ENCODE results near the gene DPP6.

DNA sequence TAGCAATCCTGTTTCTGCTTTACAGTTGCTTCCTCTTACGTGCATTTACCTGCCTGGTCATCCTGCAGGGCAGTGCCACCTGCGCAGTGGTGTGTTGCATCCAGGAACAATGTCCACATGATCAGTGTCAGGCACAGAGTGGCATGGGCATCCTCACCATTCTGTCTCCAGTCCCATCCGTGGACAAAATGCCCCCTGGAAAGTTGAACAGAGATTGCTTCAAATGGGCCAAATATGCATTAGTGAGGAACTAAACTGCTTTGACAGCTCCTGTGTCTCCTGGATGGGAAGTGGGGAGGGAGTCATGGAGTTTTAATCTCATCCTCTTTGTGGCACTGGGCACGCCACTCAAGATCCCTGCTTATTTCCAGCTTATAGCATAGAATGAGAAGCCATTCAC is 151.8 kb downstream of the DPP6 start:
- TF ChIP-seq, protein P1, sequence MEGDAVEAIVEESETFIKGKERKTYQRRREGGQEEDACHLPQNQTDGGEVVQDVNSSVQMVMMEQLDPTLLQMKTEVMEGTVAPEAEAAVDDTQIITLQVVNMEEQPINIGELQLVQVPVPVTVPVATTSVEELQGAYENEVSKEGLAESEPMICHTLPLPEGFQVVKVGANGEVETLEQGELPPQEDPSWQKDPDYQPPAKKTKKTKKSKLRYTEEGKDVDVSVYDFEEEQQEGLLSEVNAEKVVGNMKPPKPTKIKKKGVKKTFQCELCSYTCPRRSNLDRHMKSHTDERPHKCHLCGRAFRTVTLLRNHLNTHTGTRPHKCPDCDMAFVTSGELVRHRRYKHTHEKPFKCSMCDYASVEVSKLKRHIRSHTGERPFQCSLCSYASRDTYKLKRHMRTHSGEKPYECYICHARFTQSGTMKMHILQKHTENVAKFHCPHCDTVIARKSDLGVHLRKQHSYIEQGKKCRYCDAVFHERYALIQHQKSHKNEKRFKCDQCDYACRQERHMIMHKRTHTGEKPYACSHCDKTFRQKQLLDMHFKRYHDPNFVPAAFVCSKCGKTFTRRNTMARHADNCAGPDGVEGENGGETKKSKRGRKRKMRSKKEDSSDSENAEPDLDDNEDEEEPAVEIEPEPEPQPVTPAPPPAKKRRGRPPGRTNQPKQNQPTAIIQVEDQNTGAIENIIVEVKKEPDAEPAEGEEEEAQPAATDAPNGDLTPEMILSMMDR (IDR thresholded peaks at IDR 0.05; ENCODE audit: poor library complexity) = no peak
- TF ChIP-seq EZH2phosphoT487 (IDR thresholded peaks at IDR 0.05; ENCODE audit: low read depth, severe bottlenecking, unreplicated experiment) = no peak
